HG02885 (cell line): ENCODE results near the gene ACER3.
"Not testable (repeated sequence)": the region's sequence is repeated elsewhere in the genome, so short reads cannot be mapped to it uniquely, and the experiment has no call there.

Experiments
- ATAC-seq: cut with Tn5 transposase; IDR thresholded peaks from one replicate; pipeline ENCODE4 v1.9.1; 2021; ENCODE audit warnings: mild to moderate bottlenecking; ENCODE audit not compliant: unreplicated experiment, poor library complexity

Gene ACER3

GRCh38 chr11:76860539-76861475, at the start of gene ACER3:
TSS of gene ACER3 (plus strand) at chr11:76860918. CDS start at chr11:76860977, 59 bp downstream.
- peak; percentile 96 for ATAC-seq

GRCh38 chr11:76811259-76811658, 49.5 kb upstream of the ACER3 start:
- ATAC-seq, result no peak

DNA sequence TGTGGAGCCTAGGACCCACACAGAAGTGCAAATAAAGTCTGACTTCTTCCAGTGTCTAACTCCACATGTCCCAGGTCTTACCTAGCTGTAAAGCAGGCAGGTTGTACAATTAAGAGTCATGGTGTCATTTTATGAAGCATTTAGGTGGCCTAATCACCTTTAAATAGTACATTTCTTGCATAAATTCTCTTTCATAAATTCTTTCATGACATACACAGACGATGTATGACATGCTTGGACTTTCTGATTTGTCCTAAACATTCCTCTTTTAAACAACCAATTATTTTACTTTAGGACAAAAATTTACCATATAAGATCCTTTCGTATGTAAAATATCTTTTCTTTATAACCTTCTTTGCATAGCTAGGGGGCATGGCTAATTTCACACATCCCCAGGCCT, 46.3 kb upstream of the ACER3 start:
- no peak for ATAC-seq

GRCh38 chr11:76815678-76816077, 45.0 kb upstream of the ACER3 start:
- not testable (repeated sequence) for ATAC-seq

DNA sequence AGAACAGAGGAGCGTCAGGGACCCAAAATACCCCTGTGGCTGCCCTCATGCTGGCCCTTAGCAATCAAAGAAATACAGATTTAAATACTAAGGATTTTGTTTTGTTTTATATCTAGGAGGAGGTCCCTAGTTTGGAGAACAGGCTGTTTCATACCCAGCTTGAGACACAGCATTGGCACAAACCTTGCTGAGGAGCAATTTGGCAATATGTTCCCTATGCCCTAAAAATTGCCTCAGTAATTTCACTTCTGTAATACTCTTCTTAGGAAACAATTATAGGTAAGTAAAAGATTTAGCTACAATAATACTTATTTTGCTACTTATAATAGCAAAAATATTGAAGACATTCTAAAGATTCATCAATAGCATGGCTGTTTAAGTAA, 40.5 kb upstream of the ACER3 start:
- no peak for ATAC-seq

DNA sequence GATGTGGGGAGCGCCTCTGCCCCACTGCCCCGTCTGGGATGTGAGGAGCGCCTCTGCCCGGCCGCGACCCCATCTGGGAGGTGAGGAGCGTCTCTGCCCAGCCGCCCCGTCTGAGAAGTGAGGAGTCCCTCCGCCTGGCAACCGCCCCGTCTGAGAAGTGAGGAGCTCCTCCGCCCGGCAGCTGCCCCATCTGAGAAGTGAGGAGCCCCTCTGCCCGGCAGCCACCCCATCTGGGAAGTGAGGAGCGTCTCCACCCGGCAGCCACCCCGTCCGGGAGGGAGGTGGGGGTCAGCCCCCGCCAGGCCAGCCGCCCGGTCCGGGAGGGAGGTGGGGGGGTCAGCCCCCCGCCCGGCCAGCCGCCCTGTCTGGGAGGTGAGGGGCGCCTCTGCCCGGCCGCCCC, 39.3 kb upstream of the ACER3 start:
- ATAC-seq, result not testable (repeated sequence)

DNA sequence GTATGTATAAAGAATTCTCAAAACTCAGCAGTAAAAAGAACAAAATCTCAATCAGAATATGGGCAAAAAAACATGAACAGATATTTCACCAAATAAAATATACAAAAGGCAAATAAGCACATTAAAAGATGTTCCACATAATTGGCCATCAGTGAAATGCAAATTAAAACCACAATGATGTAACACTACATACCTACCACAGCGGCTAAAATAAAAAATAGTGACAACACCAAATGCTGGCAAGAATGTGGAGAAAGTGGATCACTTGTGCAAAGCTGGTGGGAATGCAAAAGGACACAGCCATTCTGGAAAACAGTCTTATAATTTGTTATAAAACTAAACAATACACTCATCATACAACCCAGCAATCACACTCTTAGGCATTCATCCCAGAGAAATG, 38.3 kb upstream of the ACER3 start:
- ATAC-seq, result no peak

- ATAC-seq, result no peak
Measured at GRCh38 chr11:76823481-76824028, 37.2 kb upstream of the ACER3 start.

- no peak for ATAC-seq
Measured at GRCh38 chr11:76824083-76824939, 36.4 kb upstream of the ACER3 start.

DNA sequence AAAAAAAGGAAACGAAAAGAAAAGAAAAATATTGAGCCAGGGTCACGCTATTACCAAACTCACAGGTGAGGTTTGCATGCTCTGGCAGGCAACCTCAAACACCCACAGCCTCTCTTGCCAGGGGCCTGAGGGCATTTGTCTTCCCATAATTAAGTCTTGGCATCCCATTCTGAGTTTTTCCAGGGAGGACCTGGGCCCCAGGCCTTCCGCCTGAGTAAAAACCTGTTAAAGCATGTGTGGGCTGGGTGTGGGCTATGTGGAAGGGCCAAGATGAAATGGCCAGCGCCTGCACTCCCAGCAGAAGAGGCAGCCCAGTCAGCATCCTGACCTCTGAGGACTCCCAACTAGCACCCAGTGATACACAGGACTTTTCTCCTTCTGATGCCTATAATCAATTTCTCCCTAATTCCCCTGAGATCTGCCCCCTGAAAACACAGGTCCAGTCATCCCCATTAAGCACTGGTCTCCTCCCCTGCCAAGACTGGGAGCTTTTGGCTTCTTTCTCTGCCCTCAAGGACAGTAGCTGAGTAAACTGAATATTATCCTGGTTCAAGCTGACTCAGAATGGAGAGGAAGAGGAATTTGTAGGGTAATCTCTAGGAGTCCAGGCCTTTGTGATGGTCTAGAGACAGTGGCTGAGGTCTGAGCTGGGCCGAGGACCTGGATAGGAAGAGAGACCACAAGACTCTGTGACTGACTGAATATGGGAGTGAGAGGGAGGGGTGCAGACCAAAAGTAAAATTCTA, 35.6 kb upstream of the ACER3 start:
- no peak for ATAC-seq

DNA sequence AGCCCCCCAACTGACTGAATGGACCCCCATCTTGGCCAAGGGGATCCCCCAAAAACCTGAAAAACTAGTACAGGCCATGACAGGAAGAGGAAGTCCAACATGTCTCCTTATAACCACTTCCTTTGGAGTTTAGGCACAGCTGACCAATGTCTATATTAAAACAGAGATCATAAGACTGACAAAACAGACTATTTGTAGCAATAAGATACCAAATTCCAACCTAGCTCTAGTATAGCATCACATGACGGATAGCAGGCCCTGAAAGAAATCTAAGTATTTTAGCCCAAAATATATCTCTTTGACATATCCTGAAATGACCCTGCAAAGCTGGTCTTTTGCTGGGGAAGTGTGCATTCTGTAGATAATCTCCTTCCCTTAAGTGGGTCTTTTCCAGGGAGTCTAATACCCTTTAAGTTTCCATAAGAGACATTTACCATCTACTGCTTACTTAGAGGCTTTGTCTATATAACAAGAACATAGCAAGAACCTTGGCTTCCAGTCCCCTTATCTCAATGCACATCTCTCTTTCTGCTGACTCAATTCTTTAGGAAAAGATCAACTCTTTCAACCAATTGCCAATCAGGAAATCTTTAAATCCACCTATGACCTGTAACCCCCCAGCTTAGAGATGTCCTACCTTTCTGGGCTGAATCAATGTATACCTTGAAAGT, 34.9 kb upstream of the ACER3 start:
- no peak for ATAC-seq

DNA sequence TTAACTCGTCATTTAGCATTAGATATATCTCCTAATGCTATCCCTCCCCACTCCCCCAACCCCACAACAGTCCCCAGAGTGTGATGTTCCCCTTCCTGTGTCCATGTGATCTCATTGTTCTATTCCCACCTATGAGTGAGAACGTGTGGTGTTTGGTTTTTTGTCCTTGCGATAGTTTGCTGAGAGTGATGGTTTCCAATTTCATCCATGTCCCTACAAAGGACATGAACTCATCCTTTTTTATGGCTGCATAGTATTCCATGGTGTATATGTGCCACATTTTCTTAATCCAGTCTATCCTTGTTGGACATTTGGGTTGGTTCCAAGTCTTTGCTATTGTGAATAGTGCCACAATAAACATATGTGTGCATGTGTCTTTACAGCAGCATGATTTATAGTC, 34.2 kb upstream of the ACER3 start:
- not testable (repeated sequence) for ATAC-seq

DNA sequence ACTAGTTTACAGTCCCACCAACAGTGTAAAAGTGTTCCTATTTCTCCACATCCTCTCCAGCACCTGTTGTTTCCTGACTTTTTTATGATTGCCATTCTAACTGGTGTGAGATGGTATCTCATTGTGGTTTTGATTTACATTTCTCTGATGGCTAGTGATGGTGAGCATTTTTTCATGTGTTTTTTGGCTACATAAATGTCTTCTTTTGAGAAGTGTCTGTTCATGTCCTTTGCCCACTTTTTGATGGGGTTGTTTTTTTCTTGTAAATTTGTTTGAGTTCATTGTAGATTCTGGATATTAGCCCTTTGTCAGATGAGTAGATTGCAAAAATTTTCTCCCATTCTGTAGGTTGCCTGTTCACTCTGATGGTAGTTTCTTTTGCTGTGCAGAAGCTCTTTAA, 33.7 kb upstream of the ACER3 start:
- ATAC-seq, result not testable (repeated sequence)

GRCh38 chr11:76830639-76831327, 29.9 kb upstream of the ACER3 start:
- no peak for ATAC-seq

DNA sequence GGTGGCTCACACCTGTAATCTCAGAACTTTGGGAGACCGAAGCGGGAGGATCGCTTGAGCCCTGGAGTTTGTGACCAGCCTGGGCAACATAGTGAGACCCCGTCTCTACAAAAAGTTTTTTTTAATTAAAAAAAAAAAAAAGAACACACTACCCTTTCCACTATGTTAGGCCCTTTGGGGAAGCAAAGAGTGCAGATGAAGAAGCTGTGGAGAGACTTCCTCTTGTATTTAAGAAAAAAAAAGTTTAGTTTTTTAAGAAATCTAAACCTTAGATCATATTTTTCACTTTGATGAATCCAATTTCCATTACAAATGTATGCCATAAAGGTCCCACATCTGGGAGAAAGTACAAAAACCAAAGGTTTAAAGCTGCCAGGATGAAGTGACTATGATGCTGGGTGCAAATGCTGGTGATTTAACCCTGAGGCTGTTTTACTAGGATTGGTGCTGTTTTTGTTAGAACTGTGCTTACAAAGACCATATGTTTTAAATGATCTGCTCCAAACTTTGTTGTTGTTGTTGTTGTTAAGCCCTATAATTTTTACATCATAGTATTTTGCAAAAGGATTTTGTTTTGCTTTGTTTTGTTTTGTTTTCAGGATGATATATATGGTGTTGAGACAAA, 28.9 kb upstream of the ACER3 start:
- ATAC-seq, result no peak

GRCh38 chr11:76832361-76832760, 28.4 kb upstream of the ACER3 start:
- no peak for ATAC-seq

DNA sequence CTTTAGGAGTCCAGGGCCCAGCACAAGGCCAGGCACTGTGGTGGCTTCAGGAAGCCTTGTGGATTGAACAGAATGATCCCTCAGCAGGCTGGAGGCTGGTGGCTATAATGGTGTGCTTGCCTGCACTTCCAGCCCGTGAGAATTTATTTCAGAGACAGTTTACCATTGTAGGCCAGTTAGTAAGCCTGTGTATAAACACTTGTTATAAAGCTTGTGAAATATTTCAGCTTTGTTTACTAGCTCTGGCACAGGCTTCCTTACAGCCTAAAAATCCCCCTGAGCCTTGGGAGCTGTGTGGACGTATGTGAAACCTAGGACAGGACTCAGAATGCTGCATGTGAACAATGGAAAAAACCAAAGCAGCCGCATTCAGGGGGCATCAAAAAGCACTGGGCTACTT, 26.6 kb upstream of the ACER3 start:
- ATAC-seq, result no peak

- no peak for ATAC-seq
Measured at GRCh38 chr11:76835036-76835435, 25.7 kb upstream of the ACER3 start.
